Ovary (tissue), 9 donors: ENCODE data around the gene HIVEP3. TPM values are rescaled to one million over a fixed set of nuclear protein-coding genes. Genes with fewer than 3 reads are reported as not detected.

Experiments used
- DNase-seq, 5 donors: peaks; one replicate each; pipeline ENCODE4 v3.0.0-alpha.2; 2019 to 2020
- H3K27ac ChIP-seq, 2 donors: fragments of 200-600 bp; one replicate each; pipeline versions ENCODE4 v1.5.1 to v1.8.0; 2019 to 2022
- H3K27me3 ChIP-seq: fragments of 200-600 bp; one replicate; pipeline ENCODE4 v1.8.0; 2022
- H3K36me3 ChIP-seq: fragments of 200-600 bp; sonication (generic); one replicate; pipeline ENCODE4 v1.5.1; 2019
- H3K4me1 ChIP-seq: one replicate; pipeline ENCODE4 v1.8.1; 2013; ENCODE audit warnings: mild to moderate bottlenecking, moderate library complexity; ENCODE audit not compliant: insufficient read depth
- H3K4me3 ChIP-seq: fragments of 200-600 bp; sonication (generic); one replicate; pipeline ENCODE4 v1.5.1; 2017
- H3K9me3 ChIP-seq, 2 donors: fragments of 200-600 bp in 1 of 2; sonication (generic) in 1 of 2; one replicate each; pipeline versions ENCODE4 v1.5.1 to v1.8.1; 2013 to 2019; ENCODE audit warnings: mild to moderate bottlenecking in 1 of 2, moderate library complexity in 1 of 2
- EP300 ChIP-seq: sonication (generic); formaldehyde crosslinking; IDR thresholded peaks from one replicate; pipeline ENCODE4 v1.6.1; 2017; ENCODE audit warnings: antibody characterized with exemption
- POLR2A ChIP-seq: fragments of 450-650 bp; IDR thresholded peaks from one replicate; pipeline ENCODE4 v1.6.1; 2017; ENCODE audit warnings: antibody characterized with exemption, mild to moderate bottlenecking, moderate library complexity
- WGBS, 3 donors: extraction: QIAGEN DNeasy Blood & Tissue Kit in 1 of 3; methylation state at CpG; one replicate each; pipeline versions ENCODE4 v1.1.5 to v1.1.7; 2013 to 2017; 5-methylcytosine and 5-hydroxymethylcytosine counted together
- intact Hi-C, 4 donors: fragments of 100-400 bp; cut with DNase I; formaldehyde crosslinking; loops; one replicate each; pipeline versions ENCODE4 v1.11.0 to v1.15.1; 2022 to 2023
- polyA plus RNA-seq, 2 donors: library from polyadenylated mRNA; stranded (reverse); fragments of 200-250 nt in 1 of 2; fragments of 350-450 nt in 1 of 2; fragmentation: Illumina TruSeq in 1 of 2; extraction: RNeasy Lipid Tissue Mini Kit (QIAGEN cat#74804) in 1 of 2; gene quantifications; one replicate each; pipeline ENCODE4 v1.2.3, GENCODE V29; 2013 to 2014
- total RNA-seq, 7 donors: library from RNA; depleted of rRNA in 2 of 7; stranded (reverse); fragments of >200 nt in 2 of 7; fragmentation: NEBNext Ultra II Directional in 3 of 7; extraction: Animal tissue kit (Norgen Biotek cat#: 25700) in 3 of 7; gene quantifications; one replicate each; pipeline versions ENCODE4 v1.1.0 to v1.2.4, GENCODE V29; 2016 to 2023
- TF ChIP-seq, protein P1 (sequence below), 3 donors: fragments of 450-650 bp in 2 of 3; fragments of 200-600 bp in 1 of 3; IDR thresholded peaks; one replicate each; pipeline versions ENCODE4 v1.5.1 to v1.8.0; 2016 to 2022; ENCODE audit warnings: antibody characterized with exemption in 3 of 3, mild to moderate bottlenecking in 1 of 3
- donor health status: DM: no; HTN: no; CAD: no; lungs with moderate emphysema.
- donor health status: DM: no; HTN: no; CAD: no.
- donor health status: Bipolar disorder and iron deficiency.
- donor health status: DM: yes; HTN: yes; CAD: no.
- donor health status: DM: no; HTN: no; CAD: no.
- donor health status: DM: yes; HTN: yes; CAD: no.

Gene HIVEP3
- total and polyA plus RNA-seq, 9 donors, result 3.0 to 7.5 (median 5.2) TPM

DNA sequence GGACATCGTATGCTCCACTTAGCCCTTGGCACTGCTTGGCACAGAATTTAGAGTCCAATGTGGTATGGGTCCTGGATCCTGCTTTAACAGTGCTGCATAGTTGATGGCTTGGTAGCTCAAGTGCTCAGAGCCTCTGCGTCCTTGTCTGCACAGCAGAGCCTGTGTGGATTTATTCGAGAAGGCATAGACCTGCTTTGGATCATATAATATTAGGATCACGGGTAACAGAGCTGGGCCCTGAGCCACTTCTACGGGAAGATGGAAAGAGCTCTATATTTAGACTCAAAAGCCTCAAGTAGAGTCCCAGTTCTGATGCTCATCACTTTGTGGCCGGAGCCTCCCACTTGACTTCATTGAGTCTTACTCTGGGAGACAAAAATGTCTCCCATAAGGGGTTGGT, 269.9 kb downstream of the HIVEP3 start:
- no peaks in the 10 kb centered on the region for H3K4me1 ChIP-seq
- intact Hi-C loops, result no loop called here
- no peak overlapping the region for H3K27ac ChIP-seq
- no peak overlapping the region for H3K4me3 ChIP-seq
- H3K9me3 ChIP-seq, result no peaks in the 10 kb centered on the region
- DNase-seq, result no peak
- WGBS, 3 donors, result 78 to 95% (median 94%) methylated on average over 6 of the region's 6 CpGs
- no peaks in the 10 kb centered on the region for H3K36me3 ChIP-seq
- TF ChIP-seq POLR2A (no peak), EP300 (no peak)
- TF ChIP-seq, protein P1, sequence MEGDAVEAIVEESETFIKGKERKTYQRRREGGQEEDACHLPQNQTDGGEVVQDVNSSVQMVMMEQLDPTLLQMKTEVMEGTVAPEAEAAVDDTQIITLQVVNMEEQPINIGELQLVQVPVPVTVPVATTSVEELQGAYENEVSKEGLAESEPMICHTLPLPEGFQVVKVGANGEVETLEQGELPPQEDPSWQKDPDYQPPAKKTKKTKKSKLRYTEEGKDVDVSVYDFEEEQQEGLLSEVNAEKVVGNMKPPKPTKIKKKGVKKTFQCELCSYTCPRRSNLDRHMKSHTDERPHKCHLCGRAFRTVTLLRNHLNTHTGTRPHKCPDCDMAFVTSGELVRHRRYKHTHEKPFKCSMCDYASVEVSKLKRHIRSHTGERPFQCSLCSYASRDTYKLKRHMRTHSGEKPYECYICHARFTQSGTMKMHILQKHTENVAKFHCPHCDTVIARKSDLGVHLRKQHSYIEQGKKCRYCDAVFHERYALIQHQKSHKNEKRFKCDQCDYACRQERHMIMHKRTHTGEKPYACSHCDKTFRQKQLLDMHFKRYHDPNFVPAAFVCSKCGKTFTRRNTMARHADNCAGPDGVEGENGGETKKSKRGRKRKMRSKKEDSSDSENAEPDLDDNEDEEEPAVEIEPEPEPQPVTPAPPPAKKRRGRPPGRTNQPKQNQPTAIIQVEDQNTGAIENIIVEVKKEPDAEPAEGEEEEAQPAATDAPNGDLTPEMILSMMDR (IDR thresholded peaks at IDR 0.05), result no peak
- H3K27me3 ChIP-seq, result no peaks in the 10 kb centered on the region

DNA sequence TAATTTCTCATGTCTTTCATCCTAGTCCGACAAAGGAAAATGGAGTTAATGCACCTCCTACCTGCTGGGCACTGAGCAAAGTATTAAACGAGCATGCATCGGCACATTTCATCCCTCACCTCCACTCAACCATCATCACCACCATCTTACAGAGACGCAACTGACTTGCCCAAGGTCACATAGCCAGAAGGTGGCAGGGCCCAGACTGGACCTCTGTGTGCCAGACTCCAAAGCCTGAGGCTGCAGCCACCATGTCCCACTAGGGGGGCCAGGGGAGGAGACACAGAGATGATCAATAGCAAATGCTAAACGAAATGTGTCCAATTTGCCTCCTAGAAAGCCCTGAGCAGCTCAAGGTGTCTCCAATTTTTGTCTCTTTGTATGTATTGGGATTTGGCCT, 270.5 kb downstream of the HIVEP3 start:
- no peaks in the 10 kb centered on the region for H3K27me3 ChIP-seq
- DNase-seq, result no peak
- H3K27ac ChIP-seq, result no peak overlapping the region
- 95 to 98% (median 96%) methylated on average over 5 of the region's 5 CpGs for WGBS, 3 donors
- H3K36me3 ChIP-seq, result no peaks in the 10 kb centered on the region
- intact Hi-C loops, result no loop called here
- no peak overlapping the region for H3K4me3 ChIP-seq
- TF ChIP-seq, protein P1 (IDR thresholded peaks at IDR 0.05), result no peak
- TF ChIP-seq EP300, result no peak
- H3K4me1 ChIP-seq, result no peaks in the 10 kb centered on the region
- H3K9me3 ChIP-seq, result no peaks in the 10 kb centered on the region

DNA sequence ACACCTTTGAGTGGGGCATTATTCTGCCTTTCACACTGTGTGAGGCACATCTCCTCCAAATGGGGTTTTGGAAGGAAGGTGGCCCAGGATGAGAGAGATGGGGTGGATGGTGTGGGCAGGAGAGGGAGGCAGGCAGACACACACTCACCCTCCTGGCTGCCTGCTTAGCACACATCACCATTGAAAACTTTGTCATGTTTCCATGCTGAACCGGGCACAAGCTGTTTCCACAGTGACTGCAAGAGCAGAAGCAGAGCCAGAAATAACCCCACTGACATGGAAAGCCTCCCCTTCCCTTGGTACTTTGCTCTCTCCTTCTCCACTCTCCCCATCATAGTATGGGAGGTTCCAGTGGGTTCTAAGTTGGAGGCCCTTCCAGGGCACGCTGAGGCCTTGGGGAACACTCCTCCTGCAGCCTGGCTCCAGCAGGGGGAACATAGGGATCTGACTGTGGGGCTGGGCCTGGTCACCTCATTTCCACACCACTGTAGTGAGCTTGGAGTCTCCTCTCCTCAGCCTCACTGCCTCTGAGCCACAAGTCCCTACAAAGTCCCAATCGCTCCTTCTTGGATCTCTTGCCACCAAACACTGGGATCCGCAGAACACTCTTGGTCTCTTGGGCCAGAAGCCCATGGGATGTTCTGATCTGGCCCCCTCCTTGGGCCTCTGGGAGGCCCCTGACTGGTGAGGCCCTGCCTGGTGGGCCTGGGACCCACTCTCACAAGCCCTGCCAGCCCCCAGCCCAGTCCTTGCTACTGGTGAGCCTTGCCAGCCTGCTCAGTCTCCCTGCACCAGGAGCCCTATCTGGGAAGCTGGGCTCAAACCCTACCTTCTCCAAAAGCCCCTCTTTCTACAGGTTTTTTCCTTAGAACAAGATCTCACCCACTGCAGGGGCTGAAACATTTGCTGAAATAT, 271.2 kb downstream of the HIVEP3 start:
- Histone ChIP-seq H3K27ac (no peak overlapping the region), H3K36me3 (no peaks in the 10 kb centered on the region), H3K4me3 (no peak overlapping the region), H3K27me3 (no peaks in the 10 kb centered on the region), H3K4me1 (no peaks in the 10 kb centered on the region), H3K9me3 (no peaks in the 10 kb centered on the region)
- no peak for DNase-seq
- intact Hi-C loops, result no loop called here
- 88 to 94% (median 91%) methylated on average over 4 of the region's 4 CpGs for WGBS, 3 donors
- TF ChIP-seq EP300 (no peak), POLR2A (no peak)
- TF ChIP-seq, protein P1 (IDR thresholded peaks at IDR 0.05), result no peak

DNA sequence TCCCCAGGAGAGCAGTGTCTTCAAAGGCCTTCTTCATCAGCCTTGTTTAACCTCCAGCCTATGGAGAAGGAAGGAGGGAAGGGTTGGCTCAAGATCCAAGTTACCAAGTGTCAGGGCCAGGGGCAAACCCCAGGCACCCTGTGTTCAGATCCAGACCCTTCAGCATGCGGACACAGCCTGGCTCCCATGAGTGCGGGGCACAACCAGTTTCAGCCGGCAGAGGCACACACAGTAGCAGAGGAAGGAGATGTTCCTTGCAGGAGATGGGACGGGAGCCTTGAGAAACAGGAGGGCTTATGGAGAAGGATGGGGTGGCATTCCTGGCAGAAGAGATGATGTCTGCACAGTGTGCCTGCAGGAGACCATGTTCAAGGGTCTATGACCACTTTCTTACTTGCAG, 272.5 kb downstream of the HIVEP3 start:
- 91 to 96% (median 96%) methylated on average over 4 of the region's 4 CpGs for WGBS, 3 donors
- no peaks in the 10 kb centered on the region for H3K9me3 ChIP-seq
- no peak for DNase-seq

More for the DNA sequence above, 272.5 kb downstream of the HIVEP3 start:
- intact Hi-C loops, result no loop called here
- no peak for TF ChIP-seq POLR2A
- no peak for TF ChIP-seq EP300
- TF ChIP-seq, protein P1 (IDR thresholded peaks at IDR 0.05), result no peak
- Histone ChIP-seq H3K27ac (no peak overlapping the region), H3K36me3 (no peaks in the 10 kb centered on the region), H3K4me3 (no peak overlapping the region), H3K4me1 (no peaks in the 10 kb centered on the region), H3K27me3 (no peaks in the 10 kb centered on the region)
